Measurements from ENCODE around the gene FAM229B. TPM values are rescaled to one million over a fixed set of nuclear protein-coding genes. Genes with fewer than 3 reads are reported as not detected.

The FAM229B gene
- total RNA-seq, 1 donor from 2014 or later = 22.1 TPM

DNA sequence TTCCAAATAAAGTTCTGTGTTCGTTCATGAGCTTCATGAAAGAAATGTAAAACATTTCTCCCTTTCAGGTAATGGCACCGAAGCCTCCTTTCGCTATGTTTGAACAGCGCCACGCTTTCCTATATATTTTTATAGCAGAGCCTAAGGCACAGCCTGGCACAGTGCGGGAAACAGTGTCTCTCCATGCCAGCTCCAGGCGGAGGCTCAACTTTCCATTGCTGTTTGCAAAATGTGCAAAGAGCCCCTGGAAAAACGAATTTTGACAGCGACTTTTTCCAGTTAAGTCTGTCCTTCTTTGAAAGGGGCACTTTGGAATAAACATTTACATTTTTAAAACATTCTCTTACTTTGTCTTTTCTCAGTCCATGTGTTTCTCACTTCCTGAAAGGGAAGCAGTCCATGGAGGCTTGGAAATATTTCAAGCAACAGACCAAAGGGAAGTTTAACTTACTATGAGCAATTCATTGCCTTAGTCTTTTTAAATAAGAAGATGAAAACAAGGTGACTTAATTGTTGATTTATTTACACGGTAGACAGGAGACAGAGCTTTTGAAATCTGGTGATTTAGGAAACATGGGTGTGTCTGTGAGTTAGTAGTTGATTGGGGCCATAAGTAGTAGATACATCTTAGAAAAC lies 32.7 kb upstream of the FAM229B start:
- no peak for DNase-seq (ENCODE audit: low spot score, unreplicated experiment)
- H3K4me3 Mint-ChIP-seq (ENCODE audit: low read depth) = no peak overlapping the region
- H3K36me3 Mint-ChIP-seq (ENCODE audit: insufficient read depth) = no peaks in the 10 kb centered on the region
- no peaks in the 10 kb centered on the region for H3K9me3 Mint-ChIP-seq (ENCODE audit: low read depth)
- no peak overlapping the region for H3K27ac Mint-ChIP-seq
- no peaks in the 10 kb centered on the region for H3K4me1 Mint-ChIP-seq (ENCODE audit: low read depth)
- TF ChIP-seq, protein P1, sequence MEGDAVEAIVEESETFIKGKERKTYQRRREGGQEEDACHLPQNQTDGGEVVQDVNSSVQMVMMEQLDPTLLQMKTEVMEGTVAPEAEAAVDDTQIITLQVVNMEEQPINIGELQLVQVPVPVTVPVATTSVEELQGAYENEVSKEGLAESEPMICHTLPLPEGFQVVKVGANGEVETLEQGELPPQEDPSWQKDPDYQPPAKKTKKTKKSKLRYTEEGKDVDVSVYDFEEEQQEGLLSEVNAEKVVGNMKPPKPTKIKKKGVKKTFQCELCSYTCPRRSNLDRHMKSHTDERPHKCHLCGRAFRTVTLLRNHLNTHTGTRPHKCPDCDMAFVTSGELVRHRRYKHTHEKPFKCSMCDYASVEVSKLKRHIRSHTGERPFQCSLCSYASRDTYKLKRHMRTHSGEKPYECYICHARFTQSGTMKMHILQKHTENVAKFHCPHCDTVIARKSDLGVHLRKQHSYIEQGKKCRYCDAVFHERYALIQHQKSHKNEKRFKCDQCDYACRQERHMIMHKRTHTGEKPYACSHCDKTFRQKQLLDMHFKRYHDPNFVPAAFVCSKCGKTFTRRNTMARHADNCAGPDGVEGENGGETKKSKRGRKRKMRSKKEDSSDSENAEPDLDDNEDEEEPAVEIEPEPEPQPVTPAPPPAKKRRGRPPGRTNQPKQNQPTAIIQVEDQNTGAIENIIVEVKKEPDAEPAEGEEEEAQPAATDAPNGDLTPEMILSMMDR (IDR thresholded peaks at IDR 0.05; ENCODE audit: unreplicated experiment) = no peak
- no peaks in the 10 kb centered on the region for H3K27me3 Mint-ChIP-seq

DNA sequence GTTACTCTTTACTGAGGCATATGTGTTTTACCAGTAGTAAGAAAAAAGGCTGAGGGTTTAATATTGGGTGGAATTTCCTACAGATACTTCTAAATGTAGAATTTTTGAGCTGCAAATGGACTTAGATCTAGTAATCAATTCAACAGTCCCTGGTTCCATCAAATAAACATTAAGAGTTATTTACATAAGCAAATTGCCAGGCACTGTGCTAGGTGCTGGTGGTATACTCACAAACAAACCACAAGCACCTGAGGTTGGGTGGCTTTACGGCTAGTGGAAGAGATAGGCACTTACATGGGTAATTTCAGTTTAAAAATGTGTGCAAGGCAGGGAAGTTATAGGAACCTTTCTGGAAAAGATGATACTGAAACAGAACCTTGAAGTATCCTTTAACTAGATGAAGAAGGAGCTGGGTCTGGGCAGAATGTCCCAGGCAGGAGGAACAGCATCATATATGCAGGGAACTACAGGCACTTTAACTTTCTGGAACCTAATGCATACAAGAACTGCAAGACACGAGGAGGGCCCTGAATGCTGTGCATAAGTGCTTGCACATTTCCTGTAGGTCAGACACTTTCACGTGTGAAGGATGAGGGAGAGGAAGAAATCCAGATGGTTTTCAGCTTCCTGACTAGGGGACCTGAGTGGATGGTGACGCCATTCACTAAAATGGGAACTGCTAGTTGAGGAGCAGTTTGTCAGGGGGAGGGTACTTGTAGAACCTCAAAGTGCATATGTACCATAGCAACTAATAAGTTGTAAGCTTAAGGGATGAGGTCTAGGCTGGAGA lies 29.0 kb upstream of the FAM229B start:
- no peak for DNase-seq (ENCODE audit: low spot score, unreplicated experiment)
- Mint-ChIP-seq H3K27me3 (no peaks in the 10 kb centered on the region), H3K4me3 (ENCODE audit: low read depth) (no peak overlapping the region), H3K4me1 (ENCODE audit: low read depth) (no peaks in the 10 kb centered on the region), H3K36me3 (ENCODE audit: insufficient read depth) (no peaks in the 10 kb centered on the region), H3K27ac (no peak overlapping the region), H3K9me3 (ENCODE audit: low read depth) (no peaks in the 10 kb centered on the region)
- TF ChIP-seq, protein P1 (IDR thresholded peaks at IDR 0.05; ENCODE audit: unreplicated experiment) = no peak

DNA sequence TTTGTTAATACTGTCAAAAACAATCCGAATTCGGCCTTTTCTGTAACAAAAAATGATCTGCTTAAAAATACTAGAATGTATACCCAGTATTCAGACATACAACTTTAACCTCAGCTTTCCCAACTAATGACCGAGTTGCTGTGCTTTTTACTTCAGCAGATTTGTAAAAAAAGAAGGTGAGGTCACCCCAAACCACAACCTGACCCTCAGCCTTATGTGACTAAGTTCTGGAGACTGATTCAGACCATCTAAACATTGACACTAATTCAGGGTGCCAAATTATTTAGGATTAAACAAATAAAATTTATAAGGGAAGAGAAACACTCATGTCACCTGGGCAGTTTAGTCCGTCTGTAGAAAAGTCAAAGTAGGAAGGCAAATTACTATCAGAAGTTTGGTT lies 25.8 kb upstream of the FAM229B start:
- Mint-ChIP-seq H3K4me1 (ENCODE audit: low read depth) (no peaks in the 10 kb centered on the region), H3K36me3 (ENCODE audit: insufficient read depth) (no peaks in the 10 kb centered on the region), H3K27ac (no peak overlapping the region), H3K27me3 (no peaks in the 10 kb centered on the region), H3K9me3 (ENCODE audit: low read depth) (no peaks in the 10 kb centered on the region), H3K4me3 (ENCODE audit: low read depth) (no peak overlapping the region)
- TF ChIP-seq, protein P1 (IDR thresholded peaks at IDR 0.05; ENCODE audit: unreplicated experiment) = no peak
- no peak for DNase-seq (ENCODE audit: low spot score, unreplicated experiment)

DNA sequence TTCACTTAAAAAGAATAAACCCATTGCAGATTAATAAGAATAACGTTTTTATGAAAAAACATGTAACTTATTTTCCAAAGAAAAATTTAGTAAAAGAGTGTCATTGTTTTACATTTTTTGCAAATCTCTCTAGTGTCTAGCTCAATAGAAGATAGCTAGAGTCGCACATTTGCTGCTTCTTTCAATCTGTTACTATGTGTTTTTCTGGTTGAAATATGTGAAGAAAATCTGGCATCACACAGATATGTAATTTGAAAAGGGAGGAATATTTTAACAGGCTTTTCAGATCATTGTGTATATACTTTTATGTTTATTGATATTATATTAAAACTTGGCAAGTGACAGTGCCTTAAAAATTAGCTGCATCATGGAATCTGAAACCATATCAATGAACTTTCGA lies 24.4 kb upstream of the FAM229B start:
- Mint-ChIP-seq H3K9me3 (ENCODE audit: low read depth) (no peaks in the 10 kb centered on the region), H3K27me3 (no peaks in the 10 kb centered on the region), H3K4me1 (ENCODE audit: low read depth) (no peaks in the 10 kb centered on the region), H3K27ac (no peak overlapping the region), H3K36me3 (ENCODE audit: insufficient read depth) (no peaks in the 10 kb centered on the region), H3K4me3 (ENCODE audit: low read depth) (no peak overlapping the region)
- TF ChIP-seq, protein P1 (IDR thresholded peaks at IDR 0.05; ENCODE audit: unreplicated experiment) = no peak
- DNase-seq (ENCODE audit: low spot score, unreplicated experiment) = no peak

DNA sequence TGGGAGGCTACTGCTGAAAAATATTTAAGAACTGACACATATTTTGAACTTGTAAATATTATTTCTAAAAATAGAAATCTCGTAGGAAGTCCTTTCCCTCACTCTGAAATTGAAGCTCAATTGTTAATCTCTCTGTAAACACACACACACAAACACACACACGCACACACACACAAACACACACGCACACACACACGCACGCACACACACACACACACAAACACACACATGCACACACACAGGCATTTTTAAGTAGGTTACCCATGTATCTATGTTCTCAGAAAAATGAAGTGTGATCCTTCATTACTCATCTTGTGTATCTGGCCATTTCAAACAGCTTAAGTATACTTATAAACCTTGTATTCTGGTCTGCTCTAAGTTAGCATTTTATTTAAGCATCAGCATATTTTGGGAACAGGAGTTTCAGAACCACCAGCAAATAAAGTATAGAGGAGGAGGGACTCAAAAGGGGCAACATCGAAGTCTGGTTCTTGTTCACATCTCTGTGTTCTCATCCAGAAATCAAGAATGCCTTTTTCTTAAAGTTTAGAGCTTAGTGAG lies 21.9 kb upstream of the FAM229B start:
- no peak for DNase-seq (ENCODE audit: low spot score, unreplicated experiment)
- Mint-ChIP-seq H3K4me1 (ENCODE audit: low read depth) (no peaks in the 10 kb centered on the region), H3K36me3 (ENCODE audit: insufficient read depth) (no peaks in the 10 kb centered on the region), H3K4me3 (ENCODE audit: low read depth) (no peak overlapping the region), H3K27ac (no peak overlapping the region), H3K27me3 (no peaks in the 10 kb centered on the region), H3K9me3 (ENCODE audit: low read depth) (no peaks in the 10 kb centered on the region)
- TF ChIP-seq, protein P1 (IDR thresholded peaks at IDR 0.05; ENCODE audit: unreplicated experiment) = no peak
